UCSD-AML1 (cell line): ENCODE measurements around the gene ARID3B.
"Not testable (repeated sequence)": the region's sequence is repeated elsewhere in the genome, so short reads cannot be mapped to it uniquely, and the experiment has no call there.

Source experiments
- DNase-seq: peaks from one replicate; lab custom pipeline; 2025; ENCODE audit not compliant: unreplicated experiment; lab: John Stamatoyannopoulos, UW

The ARID3B gene

GRCh38 chr15:74564182-74564581 lies 23.2 kb downstream of the ARID3B start:
- DNase-seq = no peak

GRCh38 chr15:74565381-74566085 lies 24.5 kb downstream of the ARID3B start:
- no peak for DNase-seq

GRCh38 chr15:74568594-74568993 lies 27.6 kb downstream of the ARID3B start:
- DNase-seq = no peak

GRCh38 chr15:74569731-74570070 lies 28.7 kb downstream of the ARID3B start:
- no peak for DNase-seq

- no peak for DNase-seq
Measured at GRCh38 chr15:74571191-74571590, 30.2 kb downstream of the ARID3B start.

- no peak for DNase-seq
Measured at GRCh38 chr15:74573987-74574386, 33.0 kb downstream of the ARID3B start.

GRCh38 chr15:74578496-74578994 lies 37.5 kb downstream of the ARID3B start:
- no peak for DNase-seq

- DNase-seq = no peak
Measured at GRCh38 chr15:74579001-74579400, 38.0 kb downstream of the ARID3B start.

- DNase-seq = no peak
Measured at GRCh38 chr15:74580538-74581350, 39.7 kb downstream of the ARID3B start.

GRCh38 chr15:74584204-74584603 lies 43.2 kb downstream of the ARID3B start:
- no peak for DNase-seq

GRCh38 chr15:74584779-74585178 lies 43.8 kb downstream of the ARID3B start:
- peak; percentile 55 for DNase-seq

- DNase-seq = no peak
Measured at GRCh38 chr15:74585191-74585590, 44.2 kb downstream of the ARID3B start.

- no peak for DNase-seq
Measured at GRCh38 chr15:74585857-74586256, 44.8 kb downstream of the ARID3B start.

GRCh38 chr15:74589826-74590225 lies 48.8 kb downstream of the ARID3B start:
- no peak for DNase-seq

GRCh38 chr15:74592222-74592621 lies 51.2 kb downstream of the ARID3B start:
- no peak for DNase-seq

- DNase-seq = no peak
Measured at GRCh38 chr15:74593122-74593521, 52.1 kb downstream of the ARID3B start.

- no peak for DNase-seq
Measured at GRCh38 chr15:74594455-74594854, 53.4 kb downstream of the ARID3B start.

- DNase-seq = no peak
Measured at GRCh38 chr15:74595271-74595670, 54.3 kb downstream of the ARID3B start.

GRCh38 chr15:74596736-74597135 lies 55.7 kb downstream of the ARID3B start:
- not testable (repeated sequence) for DNase-seq

GRCh38 chr15:74597146-74597705 lies 56.2 kb downstream of the ARID3B start:
- DNase-seq = not testable (repeated sequence)

GRCh38 chr15:74598126-74598842 lies 57.3 kb downstream of the ARID3B start:
- DNase-seq = peak; percentile 76
